Activated T-cell treated with anti-CD3 and anti-CD28 coated beads, Interleukin-2, amount 50 U/mL, for 72 hours (primary cell): ENCODE results near the gene MED13L. TPM values are rescaled to one million over a fixed set of nuclear protein-coding genes. Genes with fewer than 3 reads are reported as not detected.
"Not testable (repeated sequence)": the region's sequence is repeated elsewhere in the genome, so short reads cannot be mapped to it uniquely, and the experiment has no call there.

Experiments used
- ATAC-seq, 2 donors: fragments of 150-1000 bp; cut with Tn5 transposase; replicated peaks in 1 of 2; 2 replicates each; pipeline ENCODE4 v1.10.0; 2021; ENCODE audit warnings: moderate library complexity in 2 of 2, mild to moderate bottlenecking in 1 of 2
- DNase-seq, 2 donors: peaks; one replicate each; pipeline ENCODE4 v3.0.0; 2021 to 2022; ENCODE audit warnings: mixed read lengths in 1 of 2
- H3K27ac Mint-ChIP-seq: one replicate; pipeline ENCODE4 v1.8.0; 2022; ENCODE audit warnings: mild to moderate bottlenecking, moderate library complexity, mixed read lengths
- H3K27me3 Mint-ChIP-seq: one replicate; pipeline ENCODE4 v1.8.0; 2022; ENCODE audit warnings: low read depth, mixed read lengths
- H3K36me3 Mint-ChIP-seq, 2 donors: one replicate each; pipeline ENCODE4 v1.8.0; 2022; ENCODE audit warnings: mixed read lengths in 2 of 2, mild to moderate bottlenecking in 1 of 2; ENCODE audit not compliant: insufficient read depth in 2 of 2
- H3K4me1 Mint-ChIP-seq: one replicate; pipeline ENCODE4 v1.8.0; 2022; ENCODE audit warnings: low read depth, mixed read lengths
- H3K4me3 Mint-ChIP-seq, 2 donors: one replicate each; pipeline ENCODE4 v1.8.0; 2022; ENCODE audit warnings: mild to moderate bottlenecking in 2 of 2, mixed read lengths in 2 of 2, moderate library complexity in 2 of 2
- H3K9me3 Mint-ChIP-seq, 2 donors: one replicate each; pipeline ENCODE4 v1.8.0; 2022; ENCODE audit warnings: mixed read lengths in 2 of 2
- total RNA-seq, 2 donors: library from RNA; stranded (reverse); gene quantifications; one replicate each; pipeline ENCODE4 v1.2.3, GENCODE V29; 2022

MED13L gene
- total RNA-seq, 2 donors from 2014 or later: 72.8 to 74.5 TPM

DNA sequence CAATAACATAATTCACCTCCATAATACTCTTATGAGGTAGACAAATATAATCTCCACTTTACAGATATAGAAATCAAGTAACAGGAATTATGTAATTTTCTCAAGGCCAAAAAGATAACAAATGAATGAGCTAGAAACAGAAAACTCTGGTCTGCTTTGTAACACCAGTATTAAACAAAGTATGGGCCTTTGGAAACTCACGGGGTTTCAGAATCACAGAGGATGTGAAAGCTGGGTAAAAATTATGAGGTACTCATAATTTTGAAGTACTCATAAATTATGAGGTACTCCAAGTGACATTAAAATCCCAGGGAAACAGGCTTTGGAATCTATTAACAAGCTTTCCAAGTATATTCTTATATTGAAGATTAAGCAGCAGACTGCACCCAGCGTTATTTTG is 140.2 kb downstream of the MED13L start:
- ATAC-seq: no peak
- Mint-ChIP-seq H3K27me3 (no peaks in the 10 kb centered on the region), H3K9me3 (no peaks in the 10 kb centered on the region), H3K27ac (peak overlapping the region; percentile 85), H3K36me3 (no peaks in the 10 kb centered on the region), H3K4me1 (peaks cover 85% of the 10 kb centered on the region), H3K4me3 (peak overlapping the region in 1 of 2 donors; percentile 51)
- DNase-seq: no peak

DNA sequence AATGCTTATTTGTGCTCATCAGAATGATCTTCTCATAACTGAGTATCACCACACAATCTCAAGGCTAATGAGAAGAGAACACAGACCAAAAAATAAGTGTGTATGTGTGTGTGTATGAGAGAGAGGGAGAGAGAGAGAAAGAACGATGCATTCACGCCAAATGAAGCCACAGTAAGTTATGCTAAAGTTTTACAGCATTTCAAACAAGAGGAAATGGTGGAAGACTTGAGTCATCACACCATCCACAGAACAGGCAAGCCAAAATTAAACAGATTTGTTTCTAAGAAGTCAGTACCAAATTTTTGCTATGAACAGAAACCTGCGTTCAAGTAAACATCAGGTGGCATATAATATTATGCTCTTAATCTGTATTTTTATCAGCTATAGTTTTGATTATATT is 141.2 kb downstream of the MED13L start:
- H3K4me3 Mint-ChIP-seq: peak overlapping the region; percentile 74 to 84
- DNase-seq (peak in 1 of 2 donors; percentile 15), ATAC-seq (peak; percentile 70 to 73)
- H3K27me3 Mint-ChIP-seq: no peaks in the 10 kb centered on the region
- H3K9me3 Mint-ChIP-seq: no peaks in the 10 kb centered on the region
- H3K4me1 Mint-ChIP-seq: peaks cover 82% of the 10 kb centered on the region
- peak overlapping the region; percentile 85 for H3K27ac Mint-ChIP-seq
- no peaks in the 10 kb centered on the region for H3K36me3 Mint-ChIP-seq

- Mint-ChIP-seq H3K4me3 (peak overlapping the region; percentile 74 to 84), H3K27me3 (no peaks in the 10 kb centered on the region), H3K27ac (peak overlapping the region; percentile 85), H3K9me3 (no peaks in the 10 kb centered on the region), H3K4me1 (peaks cover 86% of the 10 kb centered on the region), H3K36me3 (no peaks in the 10 kb centered on the region)
- DNase-seq (no peak), ATAC-seq (peak; percentile 59 to 62)
Observed at GRCh38 chr12:116135209-116135930, 142.1 kb downstream of the MED13L start.

GRCh38 chr12:116133636-116134214 is 143.8 kb downstream of the MED13L start:
- DNase-seq: no peak
- H3K4me3 Mint-ChIP-seq: peak overlapping the region; percentile 24 to 39
- no peaks in the 10 kb centered on the region for H3K27me3 Mint-ChIP-seq
- peak overlapping the region; percentile 52 for H3K27ac Mint-ChIP-seq
- no peak for ATAC-seq
- H3K36me3 Mint-ChIP-seq: no peaks in the 10 kb centered on the region
- H3K9me3 Mint-ChIP-seq: no peaks in the 10 kb centered on the region
- peaks cover 89% of the 10 kb centered on the region for H3K4me1 Mint-ChIP-seq

GRCh38 chr12:116133149-116133548 is 144.3 kb downstream of the MED13L start:
- H3K4me3 Mint-ChIP-seq: peak overlapping the region; percentile 29 to 39
- H3K36me3 Mint-ChIP-seq: no peaks in the 10 kb centered on the region
- H3K27ac Mint-ChIP-seq: no peak overlapping the region
- peaks cover 86% of the 10 kb centered on the region for H3K4me1 Mint-ChIP-seq
- ATAC-seq (peak; percentile 32 to 33), DNase-seq (no peak)
- no peaks in the 10 kb centered on the region for H3K27me3 Mint-ChIP-seq
- no peaks in the 10 kb centered on the region for H3K9me3 Mint-ChIP-seq

DNA sequence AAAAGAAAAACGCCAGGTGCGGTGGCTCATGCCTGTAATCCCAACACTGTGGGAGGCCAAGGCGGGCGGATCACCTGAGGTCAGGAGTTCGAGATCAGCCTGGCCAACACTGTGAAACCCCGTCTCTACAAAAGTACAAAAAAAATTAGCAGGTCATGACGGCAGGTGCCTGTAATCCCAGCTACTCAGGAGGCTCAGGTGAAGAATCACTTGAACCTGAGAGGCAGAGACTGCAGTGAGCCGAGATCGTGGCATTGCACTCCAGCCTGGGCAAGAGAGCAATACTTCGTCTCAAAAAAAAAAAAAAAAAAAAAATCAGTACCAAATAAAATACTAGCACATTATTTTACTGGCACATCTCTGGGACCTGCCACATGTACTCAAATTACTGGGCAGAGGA is 145.5 kb downstream of the MED13L start:
- H3K36me3 Mint-ChIP-seq, H3K27ac Mint-ChIP-seq, ATAC-seq, DNase-seq, H3K4me3 Mint-ChIP-seq, H3K27me3 Mint-ChIP-seq, H3K9me3 Mint-ChIP-seq: not testable (repeated sequence)
- H3K4me1 Mint-ChIP-seq: peaks cover 84% of the 10 kb centered on the region

GRCh38 chr12:116131176-116131575 is 146.3 kb downstream of the MED13L start:
- ATAC-seq: no peak
- Mint-ChIP-seq H3K4me1 (peaks cover 82% of the 10 kb centered on the region), H3K36me3 (no peaks in the 10 kb centered on the region), H3K27ac (no peak overlapping the region), H3K9me3 (no peaks in the 10 kb centered on the region), H3K4me3 (no peak overlapping the region), H3K27me3 (no peaks in the 10 kb centered on the region)
- no peak for DNase-seq

DNA sequence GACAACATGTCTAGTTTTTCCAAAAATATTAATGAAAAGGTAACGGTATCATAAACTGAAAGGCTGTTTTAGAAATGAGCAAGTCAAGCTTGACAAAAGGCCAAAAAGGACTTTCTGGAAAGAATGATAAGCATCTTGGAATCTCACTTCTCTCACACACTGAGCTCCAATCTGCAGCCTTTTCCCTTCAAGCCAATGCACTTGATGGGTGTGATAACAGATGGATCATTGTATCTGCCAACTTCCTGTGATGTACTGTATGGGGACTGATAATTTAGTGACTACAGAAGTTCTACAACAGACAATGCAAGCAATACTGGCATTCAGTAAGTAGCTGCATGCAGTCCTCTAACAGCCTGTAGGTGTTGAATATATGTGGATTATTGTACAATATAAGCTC is 147.1 kb downstream of the MED13L start:
- H3K4me1 Mint-ChIP-seq: peaks cover 79% of the 10 kb centered on the region
- H3K27ac Mint-ChIP-seq: no peak overlapping the region
- no peak for ATAC-seq

DNA sequence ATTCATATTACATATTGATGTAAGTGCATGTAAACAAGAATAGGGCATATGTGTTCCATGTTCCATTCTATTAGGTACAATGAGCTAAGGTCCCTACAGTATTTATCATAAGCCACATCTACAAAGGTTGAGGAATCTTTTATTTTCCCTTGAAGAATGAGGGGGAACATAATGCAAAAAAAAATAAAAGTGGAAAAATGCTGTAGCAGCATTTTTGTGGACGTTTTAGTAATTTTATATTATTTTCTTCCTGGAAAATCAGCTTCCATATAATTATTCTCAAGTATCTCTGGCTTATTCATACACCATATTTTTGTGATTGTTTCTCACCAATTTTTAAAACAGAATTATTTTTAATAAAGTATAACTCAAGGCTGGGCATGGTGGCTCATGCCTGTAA is 148.7 kb downstream of the MED13L start:
- Mint-ChIP-seq H3K9me3 (no peaks in the 10 kb centered on the region), H3K4me1 (peaks cover 74% of the 10 kb centered on the region), H3K36me3 (no peaks in the 10 kb centered on the region), H3K27me3 (no peaks in the 10 kb centered on the region), H3K27ac (no peak overlapping the region), H3K4me3 (no peak overlapping the region)
- no peak for ATAC-seq
- no peak for DNase-seq

More for the DNA sequence above, 147.1 kb downstream of the MED13L start:
- Mint-ChIP-seq H3K27me3 (no peaks in the 10 kb centered on the region), H3K36me3 (no peaks in the 10 kb centered on the region), H3K4me3 (no peak overlapping the region), H3K9me3 (no peaks in the 10 kb centered on the region)
- no peak for DNase-seq

DNA sequence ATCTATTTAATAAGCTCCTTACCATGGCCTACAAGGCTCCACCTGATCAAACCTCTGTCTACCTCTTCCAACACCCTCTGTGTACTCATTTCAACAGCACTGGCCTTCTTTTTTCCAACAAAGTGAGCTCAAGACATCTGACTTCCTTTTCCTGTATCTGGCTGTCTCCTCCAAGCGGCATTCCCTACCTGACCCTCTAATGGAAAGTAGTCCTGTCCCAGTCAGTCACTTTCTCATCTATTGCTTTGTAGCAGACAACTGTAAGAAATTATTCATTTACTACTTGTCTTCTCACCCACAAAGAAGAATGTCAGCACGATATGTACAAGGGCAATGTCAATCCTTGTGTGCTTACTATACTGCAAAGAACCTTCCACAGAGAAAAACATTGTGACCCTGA is 149.6 kb downstream of the MED13L start:
- no peak overlapping the region for H3K27ac Mint-ChIP-seq
- DNase-seq (no peak), ATAC-seq (no peak)
- H3K4me1 Mint-ChIP-seq: peaks cover 74% of the 10 kb centered on the region
- no peaks in the 10 kb centered on the region for H3K9me3 Mint-ChIP-seq
- no peaks in the 10 kb centered on the region for H3K27me3 Mint-ChIP-seq
- no peaks in the 10 kb centered on the region for H3K36me3 Mint-ChIP-seq
- H3K4me3 Mint-ChIP-seq: no peak overlapping the region

GRCh38 chr12:116126610-116127009 is 150.9 kb downstream of the MED13L start:
- H3K9me3 Mint-ChIP-seq: no peaks in the 10 kb centered on the region
- no peaks in the 10 kb centered on the region for H3K27me3 Mint-ChIP-seq
- ATAC-seq (no peak), DNase-seq (no peak)
- no peak overlapping the region for H3K4me3 Mint-ChIP-seq
- no peak overlapping the region for H3K27ac Mint-ChIP-seq
- H3K4me1 Mint-ChIP-seq: peaks cover 79% of the 10 kb centered on the region
- no peaks in the 10 kb centered on the region for H3K36me3 Mint-ChIP-seq

DNA sequence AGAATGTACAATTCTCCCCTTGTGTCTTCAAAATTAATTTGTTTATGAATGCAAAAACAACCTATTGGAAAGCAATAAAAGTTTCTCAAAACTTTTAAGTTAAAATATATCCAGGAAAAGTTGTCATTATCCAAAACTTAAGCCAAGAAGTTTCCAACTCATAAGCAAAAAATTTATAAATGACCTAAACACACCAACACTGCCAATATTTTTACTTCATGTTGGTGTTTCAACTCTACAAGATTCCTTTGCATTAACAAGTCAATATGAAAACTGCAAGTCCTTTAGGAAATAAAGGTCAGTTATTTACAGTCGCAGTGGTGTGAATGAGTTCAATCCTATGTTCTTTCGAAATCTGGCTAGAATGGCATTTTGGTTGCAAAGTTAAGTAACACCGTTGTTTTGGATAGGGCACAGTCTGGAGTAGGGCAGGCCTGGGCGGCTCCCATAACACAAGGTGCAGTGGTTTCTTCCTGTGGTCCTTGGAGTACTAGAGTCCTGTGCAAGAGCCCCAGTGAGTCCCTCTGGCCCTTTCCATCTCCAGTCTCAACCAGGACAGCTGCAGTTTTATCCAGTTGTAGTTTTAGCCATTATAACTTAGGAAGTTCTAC is 151.4 kb downstream of the MED13L start:
- Mint-ChIP-seq H3K36me3 (no peaks in the 10 kb centered on the region), H3K27me3 (no peaks in the 10 kb centered on the region), H3K4me1 (peaks cover 79% of the 10 kb centered on the region), H3K9me3 (no peaks in the 10 kb centered on the region), H3K4me3 (no peak overlapping the region), H3K27ac (no peak overlapping the region)
- ATAC-seq (no peak), DNase-seq (no peak)

GRCh38 chr12:116125084-116125483 is 152.4 kb downstream of the MED13L start:
- H3K27me3 Mint-ChIP-seq: no peaks in the 10 kb centered on the region
- H3K36me3 Mint-ChIP-seq: no peaks in the 10 kb centered on the region
- no peak for DNase-seq
- H3K9me3 Mint-ChIP-seq: no peaks in the 10 kb centered on the region
- H3K4me1 Mint-ChIP-seq: peaks cover 79% of the 10 kb centered on the region
- H3K4me3 Mint-ChIP-seq: no peak overlapping the region
- ATAC-seq: no peak
- no peak overlapping the region for H3K27ac Mint-ChIP-seq
